GM20431 (cell line): ENCODE results near the gene KRTAP22-2.

Experiments used
- in situ Hi-C: fragments of 300-500 bp; cut with MseI, MboI; formaldehyde crosslinking; loops from one replicate; pipeline ENCODE4 v1.15.0; 2020; ENCODE audit warnings: low sequenced_read_pairs; ENCODE audit not compliant: unreplicated experiment

KRTAP22-2 gene

DNA sequence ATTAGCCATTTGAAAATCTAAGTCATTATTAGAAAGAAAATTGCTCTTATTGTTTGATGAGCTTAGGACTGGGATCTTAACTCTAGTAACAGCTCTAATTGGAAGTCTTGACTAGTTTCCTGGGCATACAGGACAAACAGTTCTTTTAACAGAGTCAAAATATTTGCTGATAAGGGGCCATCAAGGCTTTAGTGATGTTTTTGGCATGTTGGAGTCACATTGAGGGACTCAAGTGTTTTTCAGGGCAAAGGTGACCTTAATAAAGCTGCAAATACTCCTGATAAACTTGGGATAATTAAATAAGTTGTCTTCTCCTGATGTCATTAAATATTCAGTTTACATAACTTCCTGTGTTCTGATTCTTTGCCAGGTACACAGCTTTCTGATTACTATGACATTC lies 22.6 kb downstream of the KRTAP22-2 start:
- in situ Hi-C loops: no loop called here

DNA sequence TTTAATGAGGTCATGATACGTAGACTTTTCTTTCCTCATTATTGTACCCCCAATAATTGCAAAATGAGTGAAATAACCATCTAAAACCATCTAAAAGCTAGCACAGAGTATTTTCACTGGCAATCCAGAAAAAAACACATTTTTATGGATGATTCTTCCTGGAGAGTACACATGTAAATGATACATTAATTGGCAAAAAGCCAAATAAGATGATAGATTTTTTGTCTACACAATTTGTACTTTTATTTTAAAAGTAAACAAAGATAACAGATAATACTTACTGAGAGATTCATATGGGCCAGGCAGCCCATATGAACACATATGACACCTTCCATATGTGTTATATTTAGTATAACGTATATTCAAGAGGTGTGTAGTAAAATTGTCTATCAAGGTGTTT lies 26.6 kb downstream of the KRTAP22-2 start:
- in situ Hi-C loops: no loop called here

DNA sequence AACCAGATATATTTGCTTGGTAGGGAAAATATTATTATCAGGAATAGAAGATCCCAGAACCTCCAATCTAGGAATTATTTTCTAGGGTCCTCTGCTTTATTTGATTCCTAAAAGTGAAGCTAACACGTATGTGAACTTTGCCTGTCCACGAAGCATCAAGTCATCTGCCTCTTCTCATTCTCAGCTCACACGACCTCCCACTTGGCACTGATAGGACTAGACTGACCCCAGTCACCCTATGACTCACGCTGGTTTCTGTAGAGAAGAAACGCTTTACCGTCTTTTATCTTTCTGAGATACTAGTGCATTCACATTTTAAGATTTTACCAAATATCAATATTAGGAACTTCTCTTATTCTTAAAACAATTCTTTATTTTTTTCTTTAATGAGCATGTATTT lies 27.1 kb downstream of the KRTAP22-2 start:
- in situ Hi-C loops: no loop called here

DNA sequence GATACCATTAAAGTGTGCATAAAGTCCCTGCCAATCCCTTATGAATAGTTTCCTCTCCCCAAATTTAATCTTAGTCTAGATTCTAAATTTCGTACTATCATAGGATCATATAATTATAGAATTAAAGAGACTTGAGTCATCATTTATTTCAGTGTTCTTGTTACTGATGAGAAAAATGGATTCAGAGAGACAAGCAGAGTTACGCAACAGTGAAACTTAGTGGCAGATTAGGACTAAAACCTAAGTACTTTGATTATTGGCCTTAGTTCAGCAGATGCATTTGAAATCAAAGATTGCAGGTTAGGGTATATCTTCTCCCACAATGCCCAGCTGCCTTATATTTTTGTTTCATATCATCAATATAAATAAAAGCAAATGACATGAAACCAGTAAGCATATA lies 28.2 kb downstream of the KRTAP22-2 start:
- in situ Hi-C loops: no loop called here

DNA sequence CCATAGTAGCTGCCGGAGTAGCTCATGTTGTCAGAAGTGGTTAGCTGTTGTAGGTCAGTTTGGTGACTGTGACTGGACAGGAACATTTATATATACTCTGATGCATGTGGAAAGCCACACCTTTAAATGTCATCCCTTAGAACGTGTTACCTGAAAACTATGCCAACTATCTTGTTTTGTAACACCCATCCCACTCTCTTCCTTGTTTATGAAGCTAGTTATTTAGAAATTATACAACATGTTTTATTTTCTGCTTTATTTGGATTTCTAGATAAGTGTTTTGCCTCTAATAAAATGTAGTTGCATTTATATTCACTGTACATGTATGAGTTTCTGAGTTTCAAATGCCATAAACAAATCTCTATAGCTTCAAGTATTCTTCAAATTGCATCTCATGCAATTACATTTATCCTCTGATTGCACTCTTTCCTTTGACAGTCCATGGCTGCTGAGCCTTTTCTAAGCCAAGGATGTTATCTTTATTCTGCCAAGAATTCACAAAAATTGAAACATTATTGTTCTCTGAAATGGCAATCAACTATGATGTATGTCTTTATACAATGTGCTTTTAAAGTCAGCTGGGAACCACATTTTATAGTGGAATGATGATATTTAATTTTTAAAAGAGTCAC lies 28.8 kb downstream of the KRTAP22-2 start, which contains the start of gene KRTAP19-7:
TSS of gene KRTAP19-7 (minus strand) at position 51 of the 632 bp plus-strand sequence. CDS start at position 26, 25 bp downstream.
- in situ Hi-C loops: no loop called here

DNA sequence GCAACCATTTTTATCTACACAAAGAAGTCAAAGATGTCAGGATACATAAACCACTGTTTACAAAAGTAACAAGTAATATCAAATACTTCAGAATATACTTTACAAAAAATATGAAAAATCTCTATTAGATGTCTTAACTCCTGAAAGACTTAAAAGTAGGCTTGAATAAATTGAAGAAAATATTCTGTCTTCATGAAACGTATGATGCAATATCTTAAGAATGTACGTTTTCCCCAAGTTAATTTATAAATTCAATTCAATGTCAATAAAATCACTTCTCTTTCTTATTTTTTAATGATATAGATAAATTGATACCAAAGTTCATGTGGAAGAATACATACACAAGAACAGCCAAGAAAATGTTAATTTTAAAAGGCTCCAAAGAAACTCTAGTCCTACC lies 35.1 kb downstream of the KRTAP22-2 start:
- in situ Hi-C loops: no loop called here

DNA sequence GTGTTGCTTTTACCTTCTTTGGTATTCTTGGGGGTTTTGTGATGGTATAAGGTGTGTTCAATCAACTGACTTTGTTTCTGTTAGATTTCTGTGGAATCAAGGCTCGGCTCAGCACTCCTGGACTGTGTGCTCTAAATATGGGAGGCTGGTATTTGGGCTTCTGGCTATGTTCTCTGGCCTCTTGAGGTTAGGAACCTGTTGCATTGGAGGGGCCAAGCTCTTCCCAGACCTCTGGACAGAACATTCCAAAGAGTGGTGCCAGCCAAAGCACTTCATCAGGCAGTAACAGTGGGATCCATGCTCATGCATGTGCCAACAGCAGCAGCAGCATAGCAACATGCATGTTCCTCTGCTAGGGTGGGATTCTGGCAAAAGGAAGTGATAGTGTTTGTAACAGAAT lies 37.4 kb downstream of the KRTAP22-2 start:
- in situ Hi-C loops: no loop called here

DNA sequence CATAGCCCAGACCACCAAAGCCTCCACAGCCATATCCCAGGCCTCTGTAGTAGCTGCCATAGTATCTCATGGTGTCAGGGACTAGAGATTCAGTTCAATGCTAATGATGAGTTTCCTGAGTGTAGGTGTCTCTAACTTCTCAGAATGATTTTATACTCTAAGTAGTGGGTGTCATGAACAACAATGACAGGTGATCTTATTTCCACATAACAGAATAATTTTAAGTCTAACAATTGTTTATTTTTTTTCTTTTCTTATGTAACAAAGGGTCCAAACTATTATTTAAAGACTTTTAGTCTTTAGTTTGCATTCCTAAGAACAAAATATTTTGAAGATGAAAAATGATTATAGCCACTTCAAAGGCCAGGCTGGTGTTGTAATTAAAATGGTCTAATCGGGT lies 48.4 kb downstream of the KRTAP22-2 start, which contains the start of gene KRTAP19-6:
TSS of gene KRTAP19-6 (minus strand) at position 101 of the 400 bp plus-strand sequence. CDS start at position 70, 31 bp downstream.
- in situ Hi-C loops: no loop called here
